Measurements from ENCODE around the gene ICE1.

- no peak for TF ChIP-seq FOXK2 (IDR thresholded peaks at IDR 0.05)
- TF ChIP-seq TARDBP (IDR thresholded peaks at IDR 0.05) = no peak
- no peak for TF ChIP-seq ARNT (IDR thresholded peaks at IDR 0.05)
- no peak for TF ChIP-seq FOXM1 (IDR thresholded peaks at IDR 0.05; ENCODE audit: borderline replicate concordance)
- TF ChIP-seq SUZ12 (IDR thresholded peaks at IDR 0.05) = no peak
- TF ChIP-seq SP1 (IDR thresholded peaks at IDR 0.05) = no peak
- TF ChIP-seq L3MBTL2 (conservative IDR thresholded peaks at IDR 0.05) = no peak
- no peak for TF ChIP-seq BHLHE40 (IDR thresholded peaks at IDR 0.05; ENCODE audit: borderline replicate concordance)
Measured at GRCh38 chr5:5470933-5471332, 48.5 kb downstream of the ICE1 start.

Measured in HEK293T (cell line).